K562 (cell line): Measurements from ENCODE around the gene METTL25. TPM values are rescaled to one million over a fixed set of nuclear protein-coding genes. Genes with fewer than 3 reads are reported as not detected.

ENCODE experiments used
- polyA plus RNA-seq, 8 experiments: library from polyadenylated mRNA; depleted of rRNA in 4 of 8; stranded (reverse) in 5 of 8; unstranded in 3 of 8; fragments of >200 nt; fragmentation: Nextera tagmentation in 2 of 8; fragmentation: Illumina TruSeq in 1 of 8; extraction: Ambion mirVana in 2 of 8; extraction: Trizol in 1 of 8; gene quantifications; 2 replicates each; pipeline versions ENCODE4 v1.2.1 to v1.2.3, GENCODE V29; 2011 to 2014; ENCODE audit warnings: inconsistent platforms in 1 of 8, missing spikeins in 1 of 8
- total RNA-seq, 7 experiments: library from RNA; depleted of rRNA in 6 of 7; stranded (reverse); fragments of >200 nt in 6 of 7; fragmentation: Illumina TruSeq in 2 of 7; extraction: Trizol in 2 of 7; gene quantifications; 2 replicates each; pipeline versions ENCODE4 v1.2.1 to v1.2.3, GENCODE V29; 2011 to 2021; ENCODE audit warnings: low replicate concordance in 1 of 7
- TF ChIP-seq, protein P1 (sequence below), 2 experiments: fragments of 450-650 bp; IDR thresholded peaks; 2 replicates each; pipeline ENCODE4 v1.6.1; 2016; ENCODE audit warnings: mild to moderate bottlenecking in 2 of 2, borderline replicate concordance in 1 of 2, low read depth in 1 of 2, moderate library complexity in 1 of 2

The METTL25 gene
- total and polyA plus RNA-seq, 9 of the 15 experiments (the other 6 are each of a cell fraction or from before 2014, with no cell fraction given), result 0.50 to 2.4 (median 1.9) TPM

DNA sequence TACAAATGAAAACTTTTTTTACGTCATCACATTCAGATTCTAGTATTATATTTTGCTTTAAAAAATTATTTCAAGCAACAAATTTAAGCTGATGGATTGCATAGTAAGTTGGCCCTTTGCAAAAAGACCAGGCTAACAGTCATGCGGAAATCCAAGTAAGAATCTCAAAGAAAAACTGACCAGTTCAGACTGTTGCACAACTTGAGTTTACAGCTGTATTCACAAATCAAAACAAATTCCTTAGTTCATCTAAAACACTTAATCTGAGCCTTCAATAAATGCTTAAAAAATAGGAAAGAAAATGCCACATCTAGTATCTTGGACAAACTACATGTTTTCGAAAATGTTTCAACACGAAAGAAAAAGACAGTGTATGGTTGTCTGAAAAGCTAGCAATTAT lies 989 bp upstream of the METTL25 start (continued):
- TF ChIP-seq, protein P1, sequence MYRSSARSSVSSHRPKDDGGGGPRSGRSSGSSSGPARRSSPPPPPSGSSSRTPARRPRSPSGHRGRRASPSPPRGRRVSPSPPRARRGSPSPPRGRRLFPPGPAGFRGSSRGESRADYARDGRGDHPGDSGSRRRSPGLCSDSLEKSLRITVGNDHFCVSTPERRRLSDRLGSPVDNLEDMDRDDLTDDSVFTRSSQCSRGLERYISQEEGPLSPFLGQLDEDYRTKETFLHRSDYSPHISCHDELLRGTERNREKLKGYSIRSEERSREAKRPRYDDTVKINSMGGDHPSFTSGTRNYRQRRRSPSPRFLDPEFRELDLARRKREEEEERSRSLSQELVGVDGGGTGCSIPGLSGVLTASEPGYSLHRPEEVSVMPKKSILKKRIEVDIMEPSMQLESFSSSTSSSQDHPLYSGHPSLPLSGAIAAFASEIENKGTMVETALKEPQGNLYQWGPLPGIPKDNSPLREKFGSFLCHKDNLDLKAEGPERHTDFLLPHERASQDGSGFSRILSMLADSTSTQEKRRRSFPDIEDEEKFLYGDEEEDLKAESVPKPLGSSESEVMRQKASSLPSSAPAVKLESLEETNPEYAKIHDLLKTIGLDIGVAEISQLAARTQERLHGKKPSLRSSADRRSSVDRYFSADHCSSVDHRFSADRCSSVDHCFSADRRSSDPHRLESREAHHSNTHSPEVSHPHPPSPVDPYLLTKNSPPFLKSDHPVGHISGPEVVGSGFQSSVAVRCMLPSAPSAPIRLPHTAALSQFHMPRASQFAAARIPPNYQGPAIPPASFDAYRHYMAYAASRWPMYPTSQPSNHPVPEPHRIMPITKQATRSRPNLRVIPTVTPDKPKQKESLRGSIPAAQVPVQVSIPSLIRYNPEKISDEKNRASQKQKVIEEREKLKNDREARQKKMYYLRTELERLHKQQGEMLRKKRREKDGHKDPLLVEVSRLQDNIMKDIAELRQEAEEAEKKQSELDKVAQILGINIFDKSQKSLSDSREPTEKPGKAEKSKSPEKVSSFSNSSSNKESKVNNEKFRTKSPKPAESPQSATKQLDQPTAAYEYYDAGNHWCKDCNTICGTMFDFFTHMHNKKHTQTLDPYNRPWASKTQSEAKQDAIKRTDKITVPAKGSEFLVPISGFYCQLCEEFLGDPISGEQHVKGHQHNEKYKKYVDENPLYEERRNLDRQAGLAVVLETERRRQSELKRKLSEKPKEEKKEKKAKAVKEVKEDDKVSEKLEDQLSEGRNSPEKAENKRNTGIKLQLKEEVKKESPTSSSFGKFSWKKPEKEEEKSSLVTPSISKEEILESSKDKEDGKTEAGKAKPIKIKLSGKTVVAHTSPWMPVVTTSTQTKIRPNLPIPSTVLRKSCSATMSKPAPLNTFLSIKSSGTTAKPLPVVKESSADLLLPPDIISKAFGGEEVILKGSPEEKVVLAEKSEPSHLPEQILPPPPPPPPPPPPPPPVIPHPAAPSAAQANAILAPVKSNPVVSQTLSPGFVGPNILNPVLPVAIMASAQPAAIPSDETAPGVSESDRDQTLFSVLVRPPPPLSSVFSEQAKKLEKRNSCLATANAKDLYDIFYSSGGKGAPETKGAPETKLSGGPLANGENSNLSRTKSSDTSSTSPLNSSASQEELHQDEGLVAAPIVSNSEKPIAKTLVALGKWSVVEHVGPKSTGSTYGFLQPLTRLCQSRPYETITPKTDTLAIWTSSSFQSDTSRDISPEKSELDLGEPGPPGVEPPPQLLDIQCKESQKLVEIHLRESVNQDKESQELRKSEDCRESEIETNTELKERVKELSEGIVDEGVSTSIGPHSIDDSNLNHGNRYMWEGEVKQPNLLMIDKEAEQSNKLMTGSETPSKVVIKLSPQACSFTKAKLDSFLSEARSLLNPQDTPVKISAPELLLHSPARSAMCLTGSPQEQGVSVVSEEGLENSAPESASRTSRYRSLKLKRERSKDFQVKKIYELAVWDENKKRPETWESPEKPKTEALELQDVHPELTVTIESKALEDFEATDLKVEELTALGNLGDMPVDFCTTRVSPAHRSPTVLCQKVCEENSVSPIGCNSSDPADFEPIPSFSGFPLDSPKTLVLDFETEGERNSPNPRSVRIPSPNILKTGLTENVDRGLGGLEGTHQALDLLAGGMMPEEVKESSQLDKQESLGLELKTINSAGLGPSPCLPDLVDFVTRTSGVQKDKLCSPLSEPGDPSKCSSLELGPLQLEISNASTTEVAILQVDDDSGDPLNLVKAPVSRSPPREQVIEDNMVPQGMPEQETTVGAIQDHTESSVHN (IDR thresholded peaks at IDR 0.05; ENCODE audit: borderline replicate concordance in 1 of 2, low read depth in 1 of 2), result no peak
